ENCODE measurements around the gene CD58. TPM values are rescaled to one million over a fixed set of nuclear protein-coding genes. Genes with fewer than 3 reads are reported as not detected.

CD58 gene
- total and polyA plus RNA-seq, 9 donors = 5.2 to 14.4 (median 6.8) TPM

- intact Hi-C loops (cut with DNase I) = no loop called here
Observed at GRCh38 chr1:116501870-116502244, 69.0 kb downstream of the CD58 start.

GRCh38 chr1:116501125-116501869, 69.5 kb downstream of the CD58 start:
- intact Hi-C loops (cut with DNase I) = no loop called here
- TF ChIP-seq CTCF (IDR thresholded peaks at IDR 0.05) = no peak
- TF ChIP-seq EP300 (IDR thresholded peaks at IDR 0.05) = no peak
- no peak for TF ChIP-seq POLR2A (IDR thresholded peaks at IDR 0.05)
- no peak for DNase-seq
- Histone ChIP-seq H3K36me3 (no peaks in the 10 kb centered on the region), H3K27me3 (no peaks in the 10 kb centered on the region), H3K4me1 (ENCODE audit: insufficient read depth) (no peaks in the 10 kb centered on the region), H3K4me3 (no peak overlapping the region), H3K27ac (no peak overlapping the region), H3K9me3 (no peaks in the 10 kb centered on the region)
- WGBS, 3 donors = 66 to 76% (median 70%) methylated on average over 9 of the region's 9 CpGs

More at GRCh38 chr1:116501870-116502244, 69.0 kb downstream of the CD58 start:
- no peak for DNase-seq
- no peaks in the 10 kb centered on the region for H3K4me1 ChIP-seq (ENCODE audit: insufficient read depth)
- H3K9me3 ChIP-seq = no peaks in the 10 kb centered on the region
- 89 to 99% (median 97%) methylated on average over 2 of the region's 2 CpGs for WGBS, 3 donors
- no peak for TF ChIP-seq CTCF (IDR thresholded peaks at IDR 0.05)
- H3K4me3 ChIP-seq = no peak overlapping the region
- H3K36me3 ChIP-seq = no peaks in the 10 kb centered on the region
- no peaks in the 10 kb centered on the region for H3K27me3 ChIP-seq
- H3K27ac ChIP-seq = no peak overlapping the region

DNA sequence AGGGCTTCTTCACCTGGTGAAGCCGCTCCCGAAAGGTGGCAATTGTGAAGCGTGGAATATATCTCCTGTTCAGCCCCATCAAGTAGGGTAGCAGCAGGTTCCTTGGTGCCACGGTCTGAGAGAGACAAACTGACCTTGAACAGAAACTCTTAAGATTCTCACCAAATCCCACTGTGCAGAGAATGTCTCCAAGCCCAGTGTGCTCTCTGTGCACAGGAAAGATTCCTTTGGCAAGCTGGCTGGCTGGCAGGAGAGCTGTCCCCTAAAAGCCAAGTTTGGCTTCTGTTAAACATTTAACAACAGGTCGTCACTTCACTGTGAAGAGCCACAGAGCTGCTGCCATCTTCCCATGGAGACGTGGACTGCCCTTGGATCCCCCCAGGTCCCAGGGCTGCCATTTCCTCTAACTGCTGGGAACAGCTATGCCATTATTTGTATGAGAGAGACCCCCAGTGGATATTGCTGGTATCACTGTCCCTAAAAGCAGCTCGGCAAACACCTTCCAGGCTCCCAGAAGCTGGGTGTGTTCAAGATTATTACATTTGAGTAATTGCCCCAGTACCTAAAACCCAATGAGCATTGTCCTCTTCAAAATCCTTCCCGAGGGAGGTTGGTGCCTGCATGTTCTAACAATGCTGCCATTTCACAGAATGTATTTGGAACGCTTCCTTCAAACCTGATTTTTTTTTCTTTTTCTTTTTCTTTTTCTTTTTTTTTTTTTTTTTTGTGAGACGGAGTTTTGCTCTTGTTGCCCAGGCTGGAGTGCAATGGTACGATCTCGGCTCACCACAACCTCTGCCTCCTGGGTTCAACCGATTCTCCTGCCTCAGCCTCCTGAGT, 71.8 kb downstream of the CD58 start:
- no peaks in the 10 kb centered on the region for H3K27me3 ChIP-seq
- H3K36me3 ChIP-seq = no peaks in the 10 kb centered on the region
- no peak overlapping the region for H3K4me3 ChIP-seq
- H3K27ac ChIP-seq = no peak overlapping the region
- H3K4me1 ChIP-seq (ENCODE audit: insufficient read depth) = no peaks in the 10 kb centered on the region
- DNase-seq = peak in 4 of 5 donors; percentile 13 to 45 (median 30)
- intact Hi-C loops (cut with DNase I) = loop anchor here in 2 of 4 donors (5.0 kb wide), 2 partner anchors 352 to 367 kb away; no protein-coding TSS in a partner anchor
- WGBS, 3 donors = 51 to 60% (median 57%) methylated on average over 13 of the region's 13 CpGs
- no peaks in the 10 kb centered on the region for H3K9me3 ChIP-seq
- TF ChIP-seq POLR2A (IDR thresholded peaks at IDR 0.05) = no peak
- TF ChIP-seq CTCF (IDR thresholded peaks at IDR 0.05) = peak; percentile 32 to 58 (median 48)

DNA sequence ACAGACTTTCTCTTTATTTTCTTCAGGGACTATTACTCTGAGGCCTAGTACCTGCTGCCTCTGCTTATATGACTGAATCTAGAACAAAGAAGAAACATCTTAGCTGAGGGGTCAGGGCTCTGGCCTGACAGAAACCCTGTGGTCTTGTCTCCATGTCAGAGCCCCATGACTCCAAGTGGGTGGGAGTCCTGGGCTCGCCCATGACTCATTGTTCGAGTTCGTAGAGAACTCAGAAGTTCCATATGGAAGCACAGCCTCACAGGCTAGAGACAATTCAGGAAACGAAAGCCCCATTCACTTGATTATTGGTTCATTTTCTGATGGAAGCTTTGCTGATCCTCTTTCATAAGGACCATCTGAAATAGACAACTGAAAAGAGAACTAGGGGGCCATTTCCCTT, 73.2 kb downstream of the CD58 start:
- Histone ChIP-seq H3K9me3 (no peaks in the 10 kb centered on the region), H3K4me3 (no peak overlapping the region), H3K27ac (no peak overlapping the region), H3K4me1 (ENCODE audit: insufficient read depth) (no peaks in the 10 kb centered on the region), H3K36me3 (no peaks in the 10 kb centered on the region), H3K27me3 (no peaks in the 10 kb centered on the region)
- no peak for DNase-seq
- intact Hi-C loops (cut with DNase I) = loop anchor here in 2 of 4 donors (5.0 kb wide), 2 partner anchors 350 to 365 kb away; no protein-coding TSS in a partner anchor
- TF ChIP-seq CTCF (IDR thresholded peaks at IDR 0.05) (no peak), EP300 (IDR thresholded peaks at IDR 0.05) (no peak), POLR2A (IDR thresholded peaks at IDR 0.05) (no peak)
- WGBS, 3 donors = 81 to 93% (median 88%) methylated on average over 4 of the region's 4 CpGs

Measured in ovary (tissue), 9 donors.